Trophoblast cell (in vitro differentiated cells and primary cell): ENCODE measurements around the gene KCTD7.
"Not testable (repeated sequence)": the region's sequence is repeated elsewhere in the genome, so short reads cannot be mapped to it uniquely, and the experiment has no call there.

Experiments used
- DNase-seq, 2 donors: peaks; one replicate each; pipeline ENCODE4 v3.0.0-alpha.2; 2016
- H2AFZ ChIP-seq: 2 replicates; pipeline ENCODE4 v1.6.1; 2013; ENCODE audit warnings: low read length, moderate library complexity, mild to moderate bottlenecking; ENCODE audit not compliant: insufficient read depth, poor library complexity
- H2AK5ac ChIP-seq: 2 replicates; pipeline ENCODE4 v1.6.1; 2013; ENCODE audit warnings: mild to moderate bottlenecking, low read length
- H2BK120ac ChIP-seq: 2 replicates; pipeline ENCODE4 v1.6.1; 2013; ENCODE audit warnings: low read length, mild to moderate bottlenecking, moderate library complexity; ENCODE audit not compliant: insufficient read depth, poor library complexity
- H2BK12ac ChIP-seq: 2 replicates; pipeline ENCODE4 v1.6.1; 2013; ENCODE audit warnings: mild to moderate bottlenecking, low read length, moderate library complexity
- H2BK5ac ChIP-seq: 2 replicates; pipeline ENCODE4 v1.6.1; 2013; ENCODE audit warnings: low read length, low read depth, moderate library complexity, mild to moderate bottlenecking; ENCODE audit not compliant: poor library complexity
- H3K14ac ChIP-seq: 2 replicates; pipeline ENCODE4 v1.6.1; 2013; ENCODE audit warnings: mild to moderate bottlenecking, low read length
- H3K18ac ChIP-seq: 2 replicates; pipeline ENCODE4 v1.6.1; 2013; ENCODE audit warnings: mild to moderate bottlenecking, low read length
- H3K23ac ChIP-seq: 2 replicates; pipeline ENCODE4 v1.6.1; 2013; ENCODE audit warnings: low read length
- H3K27ac ChIP-seq: 2 replicates; pipeline ENCODE4 v1.5.1; 2013; ENCODE audit warnings: low read depth, mild to moderate bottlenecking, inconsistent platforms, low read length, moderate library complexity
- H3K27me3 ChIP-seq: 2 replicates; pipeline ENCODE4 v1.6.1; 2013; ENCODE audit warnings: inconsistent platforms, mild to moderate bottlenecking, low read length, moderate library complexity; ENCODE audit not compliant: insufficient read depth
- H3K36me3 ChIP-seq, 2 experiments: 1 replicate in 1 of 2; 2 replicates in 1 of 2; pipeline ENCODE4 v1.6.1; 2013; ENCODE audit warnings: low read length in 2 of 2, mild to moderate bottlenecking in 2 of 2, moderate library complexity in 1 of 2; ENCODE audit not compliant: insufficient read depth in 2 of 2, control insufficient read depth in 1 of 2
- H3K4ac ChIP-seq: 2 replicates; pipeline ENCODE4 v1.6.1; 2013; ENCODE audit warnings: low read depth, mild to moderate bottlenecking, low read length, moderate library complexity
- H3K4me1 ChIP-seq, 2 experiments: 1 replicate in 1 of 2; 2 replicates in 1 of 2; pipeline ENCODE4 v1.6.1; 2013; ENCODE audit warnings: low read length in 2 of 2, mild to moderate bottlenecking in 2 of 2, moderate library complexity in 1 of 2; ENCODE audit not compliant: insufficient read depth in 2 of 2, control insufficient read depth in 1 of 2
- H3K4me2 ChIP-seq: 2 replicates; pipeline ENCODE4 v1.6.1; 2013; ENCODE audit warnings: inconsistent platforms, mild to moderate bottlenecking, low read length, moderate library complexity
- H3K4me3 ChIP-seq: 2 replicates; pipeline ENCODE4 v1.5.1; 2013; ENCODE audit warnings: mild to moderate bottlenecking, low read depth, low read length, inconsistent platforms
- H3K79me1 ChIP-seq: one replicate; pipeline ENCODE4 v1.6.1; 2013; ENCODE audit warnings: low read length
- H3K79me2 ChIP-seq: 2 replicates; pipeline ENCODE4 v1.6.1; 2013; ENCODE audit warnings: low read length, mild to moderate bottlenecking; ENCODE audit not compliant: control insufficient read depth, insufficient read depth, poor library complexity
- H3K9ac ChIP-seq: 2 replicates; pipeline ENCODE4 v1.6.1; 2013; ENCODE audit warnings: mild to moderate bottlenecking, low read length
- H3K9me3 ChIP-seq: 2 replicates; pipeline ENCODE4 v1.6.1; 2013; ENCODE audit warnings: low read depth, mild to moderate bottlenecking, control low read depth, inconsistent platforms, low read length; ENCODE audit not compliant: insufficient read depth
- H4K12ac ChIP-seq: 2 replicates; pipeline ENCODE4 v1.6.1; 2013; ENCODE audit warnings: low read depth, mild to moderate bottlenecking, low read length, moderate library complexity
- H4K8ac ChIP-seq: 2 replicates; pipeline ENCODE4 v1.6.1; 2013; ENCODE audit warnings: low read depth, mild to moderate bottlenecking, low read length, moderate library complexity
- H4K91ac ChIP-seq: one replicate; pipeline ENCODE4 v1.6.1; 2013; ENCODE audit warnings: low read depth, mild to moderate bottlenecking, low read length, moderate library complexity
- WGBS: extraction: QIAGEN DNeasy Blood & Tissue Kit; methylation state at CpG from one replicate; pipeline ENCODE4 v1.1.7; 2013; ENCODE audit warnings: missing lambda C conversion rate; ENCODE audit not compliant: insufficient read length, insufficient coverage; ENCODE audit errors: extremely low coverage; 5-methylcytosine and 5-hydroxymethylcytosine counted together

Gene KCTD7

GRCh38 chr7:66619341-66619948 lies 9.2 kb upstream of the KCTD7 start:
- not testable (repeated sequence) for H4K8ac ChIP-seq, H3K4ac ChIP-seq, H3K36me3 ChIP-seq, H3K4me2 ChIP-seq, H3K9me3 ChIP-seq, H2BK120ac ChIP-seq, H4K91ac ChIP-seq, H3K79me1 ChIP-seq, H3K18ac ChIP-seq, H3K79me2 ChIP-seq, H2BK5ac ChIP-seq, H3K27ac ChIP-seq, H3K27me3 ChIP-seq, H3K4me3 ChIP-seq, H3K23ac ChIP-seq, H2AFZ ChIP-seq, H3K14ac ChIP-seq, H2BK12ac ChIP-seq, H2AK5ac ChIP-seq, H4K12ac ChIP-seq, H3K9ac ChIP-seq, H3K4me1 ChIP-seq
- no CpG with 5 or more reads among the region's 4 CpGs for WGBS
- peak; percentile 81 to 90 for DNase-seq

GRCh38 chr7:66626331-66626934 lies 2.2 kb upstream of the KCTD7 start:
- H4K8ac ChIP-seq = no peak overlapping the region
- H2BK12ac ChIP-seq = no peak overlapping the region
- no peak overlapping the region for H3K27ac ChIP-seq
- no peak overlapping the region for H3K14ac ChIP-seq
- peak; percentile 89 to 94 for DNase-seq
- H3K4me3 ChIP-seq = no peak overlapping the region
- H3K23ac ChIP-seq = no peak overlapping the region
- H3K4me2 ChIP-seq = no peak overlapping the region
- peaks cover 3% of the 10 kb centered on the region for H3K79me2 ChIP-seq
- no CpG with 5 or more reads among the region's 3 CpGs for WGBS
- no peak overlapping the region for H2BK5ac ChIP-seq
- no peak overlapping the region for H3K9ac ChIP-seq
- H4K91ac ChIP-seq = no peak overlapping the region
- H3K79me1 ChIP-seq = peaks cover 6% of the 10 kb centered on the region
- H3K18ac ChIP-seq = no peak overlapping the region
- no peaks in the 10 kb centered on the region for H3K9me3 ChIP-seq
- no peak overlapping the region for H4K12ac ChIP-seq
- H3K36me3 ChIP-seq = no peaks in the 10 kb centered on the region
- H3K27me3 ChIP-seq = no peaks in the 10 kb centered on the region
- no peak overlapping the region for H3K4ac ChIP-seq
- no peak overlapping the region for H2BK120ac ChIP-seq
- peaks cover 3 to 11% of the 10 kb centered on the region in 2 experiments for H3K4me1 ChIP-seq
- no peak overlapping the region for H2AK5ac ChIP-seq
- H2AFZ ChIP-seq = no peak overlapping the region

- Histone ChIP-seq H4K12ac (no peak overlapping the region), H3K9me3 (no peaks in the 10 kb centered on the region), H2BK12ac (no peak overlapping the region), H3K18ac (no peak overlapping the region), H3K79me1 (peaks cover 6% of the 10 kb centered on the region), H2AK5ac (no peak overlapping the region), H2BK120ac (no peak overlapping the region), H3K4me3 (no peak overlapping the region), H2BK5ac (no peak overlapping the region), H3K4me2 (peak overlapping the region; percentile 13), H3K27me3 (no peaks in the 10 kb centered on the region), H3K4ac (no peak overlapping the region), H2AFZ (no peak overlapping the region), H3K79me2 (peaks cover 3% of the 10 kb centered on the region), H3K4me1 (peaks cover 3 to 11% of the 10 kb centered on the region in 2 experiments), H3K23ac (no peak overlapping the region), H3K27ac (no peak overlapping the region), H4K91ac (no peak overlapping the region), H3K36me3 (no peaks in the 10 kb centered on the region), H3K14ac (no peak overlapping the region), H3K9ac (no peak overlapping the region), H4K8ac (no peak overlapping the region)
- peak; percentile 81 to 96 for DNase-seq
- no CpG with 5 or more reads among the region's 10 CpGs for WGBS
Measured at GRCh38 chr7:66627151-66627681, 1.5 kb upstream of the KCTD7 start.

- peak overlapping the region; percentile 41 for H2AFZ ChIP-seq
- H3K79me1 ChIP-seq = peaks cover 6% of the 10 kb centered on the region
- H3K18ac ChIP-seq = peak overlapping the region; percentile 15
- peak overlapping the region; percentile 23 for H2BK5ac ChIP-seq
- peaks cover 0 to under 1% of the 10 kb centered on the region in 2 experiments for H3K36me3 ChIP-seq
- peak overlapping the region; percentile 82 for H3K4me3 ChIP-seq
- no CpG with 5 or more reads among the region's 18 CpGs for WGBS
- no peak overlapping the region for H2BK12ac ChIP-seq
- peaks cover 3% of the 10 kb centered on the region for H3K79me2 ChIP-seq
- peak overlapping the region; percentile 35 for H4K8ac ChIP-seq
- no peaks in the 10 kb centered on the region for H3K27me3 ChIP-seq
- peak; percentile 93 to 95 for DNase-seq
- peak overlapping the region; percentile 36 for H4K12ac ChIP-seq
- no peak overlapping the region for H2BK120ac ChIP-seq
- peak overlapping the region; percentile 51 for H3K14ac ChIP-seq
- peak overlapping the region; percentile 86 for H3K9ac ChIP-seq
- H3K23ac ChIP-seq = no peak overlapping the region
- peak overlapping the region; percentile 67 for H4K91ac ChIP-seq
- H3K4ac ChIP-seq = peak overlapping the region; percentile 35
- no peaks in the 10 kb centered on the region for H3K9me3 ChIP-seq
- H3K4me2 ChIP-seq = peak overlapping the region; percentile 64
- no peak overlapping the region for H2AK5ac ChIP-seq
- peak overlapping the region; percentile 75 for H3K27ac ChIP-seq
- H3K4me1 ChIP-seq = peaks cover 3 to 11% of the 10 kb centered on the region in 2 experiments
Measured at GRCh38 chr7:66627881-66628360, 760 bp upstream of the KCTD7 start.
